Measurements from ENCODE around the gene OGG1. TPM values are rescaled to one million over a fixed set of nuclear protein-coding genes. Genes with fewer than 3 reads are reported as not detected.

Gene OGG1
- total RNA-seq, 1 donor from 2014 or later = 14.9 TPM

GRCh38 chr3:9727743-9728142 lies 22.0 kb upstream of the OGG1 start:
- no peak for DNase-seq (ENCODE audit: low read depth in 2 of 2)

- DNase-seq (ENCODE audit: low read depth in 2 of 2) = no peak
Measured at GRCh38 chr3:9729419-9729818, 20.3 kb upstream of the OGG1 start.

GRCh38 chr3:9730657-9731205 lies 19.0 kb upstream of the OGG1 start:
- no peak for DNase-seq (ENCODE audit: low read depth in 2 of 2)

- peak; percentile 96 to 99 for DNase-seq (ENCODE audit: low read depth in 2 of 2)
Measured at GRCh38 chr3:9731206-9732079, 18.3 kb upstream of the OGG1 start, which contains the start of gene BRPF1. Gene BRPF1, plus strand, starts transcription at chr3:9731735. Its CDS starts 2,406 bp downstream, at chr3:9734141.

- DNase-seq (ENCODE audit: low read depth in 2 of 2) = peak in 1 of 2 donors; percentile 34
Measured at GRCh38 chr3:9732080-9732739, 17.5 kb upstream of the OGG1 start.

GRCh38 chr3:9732740-9733115 lies 17.0 kb upstream of the OGG1 start:
- DNase-seq (ENCODE audit: low read depth in 2 of 2) = peak in 1 of 2 donors; percentile 20

- no peak for DNase-seq (ENCODE audit: low read depth in 2 of 2)
Measured at GRCh38 chr3:9736831-9737230, 12.9 kb upstream of the OGG1 start.

GRCh38 chr3:9739181-9739580 lies 10.6 kb upstream of the OGG1 start:
- DNase-seq (ENCODE audit: low read depth in 2 of 2) = no peak

GRCh38 chr3:9742560-9742959 lies 7.2 kb upstream of the OGG1 start:
- DNase-seq (ENCODE audit: low read depth in 2 of 2) = no peak

GRCh38 chr3:9743548-9743947 lies 6.2 kb upstream of the OGG1 start:
- no peak for DNase-seq (ENCODE audit: low read depth in 2 of 2)

GRCh38 chr3:9744162-9744561 lies 5.6 kb upstream of the OGG1 start:
- no peak for DNase-seq (ENCODE audit: low read depth in 2 of 2)

- DNase-seq (ENCODE audit: low read depth in 2 of 2) = no peak
Measured at GRCh38 chr3:9745521-9745920, 4.2 kb upstream of the OGG1 start.

GRCh38 chr3:9746330-9746729 lies 3.4 kb upstream of the OGG1 start:
- peak in 1 of 2 donors; percentile 66 for DNase-seq (ENCODE audit: low read depth in 2 of 2)

GRCh38 chr3:9747267-9747666 lies 2.5 kb upstream of the OGG1 start:
- peak in 1 of 2 donors; percentile 55 for DNase-seq (ENCODE audit: low read depth in 2 of 2)

GRCh38 chr3:9748031-9748430 lies 1.7 kb upstream of the OGG1 start:
- DNase-seq (ENCODE audit: low read depth in 2 of 2) = no peak

GRCh38 chr3:9749296-9749644 lies 482 bp upstream of the OGG1 start:
- no peak for DNase-seq (ENCODE audit: low read depth in 2 of 2)

- DNase-seq (ENCODE audit: low read depth in 2 of 2) = no peak
Measured at GRCh38 chr3:9750556-9751411, 1.0 kb downstream of the OGG1 start.

- DNase-seq (ENCODE audit: low read depth in 2 of 2) = peak in 1 of 2 donors; percentile 35
Measured at GRCh38 chr3:9754678-9755077, 4.9 kb downstream of the OGG1 start.

GRCh38 chr3:9757427-9757826 lies 7.7 kb downstream of the OGG1 start:
- no peak for DNase-seq (ENCODE audit: low read depth in 2 of 2)

- DNase-seq (ENCODE audit: low read depth in 2 of 2) = no peak
Measured at GRCh38 chr3:9760779-9761505, 11.2 kb downstream of the OGG1 start.

- no peak for DNase-seq (ENCODE audit: low read depth in 2 of 2)
Measured at GRCh38 chr3:9761919-9762318, 12.2 kb downstream of the OGG1 start.
